Measurements from ENCODE around the gene ADGRL2.

Gene ADGRL2

GRCh38 chr1:81950037-81950436 lies 149.3 kb downstream of the ADGRL2 start:
- TF ChIP-seq POLR2A (IDR thresholded peaks at IDR 0.05; ENCODE audit: low read depth, low read length) (no peak), TAF1 (IDR thresholded peaks at IDR 0.05; ENCODE audit: low read depth, low read length) (no peak), POU2F2 (IDR thresholded peaks at IDR 0.05; ENCODE audit: low read depth, low read length) (no peak), SPI1 (IDR thresholded peaks at IDR 0.05; ENCODE audit: low read depth, low read length) (no peak), PAX5 (IDR thresholded peaks at IDR 0.05; ENCODE audit: insufficient read depth, low read length, severe bottlenecking) (no peak), POLR2AphosphoS5 (IDR thresholded peaks at IDR 0.05; ENCODE audit: low read depth, low read length) (no peak)
- no peak for FAIRE-seq
- no peak for DNase-seq (ENCODE audit: insufficient read length, low spot score)

- FAIRE-seq: no peak
- DNase-seq (ENCODE audit: insufficient read length, low spot score): no peak
- no peak for TF ChIP-seq POU2F2 (IDR thresholded peaks at IDR 0.05; ENCODE audit: low read depth, low read length)
- TF ChIP-seq POLR2AphosphoS5 (IDR thresholded peaks at IDR 0.05; ENCODE audit: low read depth, low read length): no peak
- no peak for TF ChIP-seq SPI1 (IDR thresholded peaks at IDR 0.05; ENCODE audit: low read depth, low read length)
- no peak for TF ChIP-seq TAF1 (IDR thresholded peaks at IDR 0.05; ENCODE audit: low read depth, low read length)
- TF ChIP-seq PAX5 (IDR thresholded peaks at IDR 0.05; ENCODE audit: insufficient read depth, low read length, severe bottlenecking): no peak
- no peak for TF ChIP-seq POLR2A (IDR thresholded peaks at IDR 0.05; ENCODE audit: low read depth, low read length)
Observed at GRCh38 chr1:81950591-81951244, 150.0 kb downstream of the ADGRL2 start.

- DNase-seq (ENCODE audit: insufficient read length, low spot score): no peak
- TF ChIP-seq PAX5 (IDR thresholded peaks at IDR 0.05; ENCODE audit: insufficient read depth, low read length, severe bottlenecking) (no peak), POLR2A (IDR thresholded peaks at IDR 0.05; ENCODE audit: low read depth, low read length) (no peak), POU2F2 (IDR thresholded peaks at IDR 0.05; ENCODE audit: low read depth, low read length) (no peak)
- no peak for FAIRE-seq
Observed at GRCh38 chr1:81954534-81955020, 153.8 kb downstream of the ADGRL2 start.

- FAIRE-seq (no peak), DNase-seq (ENCODE audit: insufficient read length, low spot score) (no peak)
- no peak for TF ChIP-seq PAX5 (IDR thresholded peaks at IDR 0.05; ENCODE audit: insufficient read depth, low read length, severe bottlenecking)
- no peak for TF ChIP-seq POLR2AphosphoS5 (IDR thresholded peaks at IDR 0.05; ENCODE audit: low read depth, low read length)
- no peak for TF ChIP-seq SPI1 (IDR thresholded peaks at IDR 0.05; ENCODE audit: low read depth, low read length)
- TF ChIP-seq POU2F2 (IDR thresholded peaks at IDR 0.05; ENCODE audit: low read depth, low read length): no peak
- TF ChIP-seq POLR2A (IDR thresholded peaks at IDR 0.05; ENCODE audit: low read depth, low read length): no peak
- no peak for TF ChIP-seq TAF1 (IDR thresholded peaks at IDR 0.05; ENCODE audit: low read depth, low read length)
Observed at GRCh38 chr1:81967951-81968350, 167.2 kb downstream of the ADGRL2 start.

GRCh38 chr1:81970416-81970815 lies 169.7 kb downstream of the ADGRL2 start:
- DNase-seq (ENCODE audit: insufficient read length, low spot score) (no peak), FAIRE-seq (no peak)
- TF ChIP-seq POU2F2 (IDR thresholded peaks at IDR 0.05; ENCODE audit: low read depth, low read length) (no peak), SPI1 (IDR thresholded peaks at IDR 0.05; ENCODE audit: low read depth, low read length) (no peak), TAF1 (IDR thresholded peaks at IDR 0.05; ENCODE audit: low read depth, low read length) (no peak), PAX5 (IDR thresholded peaks at IDR 0.05; ENCODE audit: insufficient read depth, low read length, severe bottlenecking) (no peak), POLR2AphosphoS5 (IDR thresholded peaks at IDR 0.05; ENCODE audit: low read depth, low read length) (no peak), POLR2A (IDR thresholded peaks at IDR 0.05; ENCODE audit: low read depth, low read length) (no peak)

GRCh38 chr1:81974222-81974841 lies 173.6 kb downstream of the ADGRL2 start:
- DNase-seq (ENCODE audit: insufficient read length, low spot score): no peak
- TF ChIP-seq TAF1 (IDR thresholded peaks at IDR 0.05; ENCODE audit: low read depth, low read length) (no peak), POU2F2 (IDR thresholded peaks at IDR 0.05; ENCODE audit: low read depth, low read length) (no peak), PAX5 (IDR thresholded peaks at IDR 0.05; ENCODE audit: insufficient read depth, low read length, severe bottlenecking) (no peak), POLR2A (IDR thresholded peaks at IDR 0.05; ENCODE audit: low read depth, low read length) (no peak), POLR2AphosphoS5 (IDR thresholded peaks at IDR 0.05; ENCODE audit: low read depth, low read length) (no peak), SPI1 (IDR thresholded peaks at IDR 0.05; ENCODE audit: low read depth, low read length) (no peak)
- no peak for FAIRE-seq

- DNase-seq (ENCODE audit: insufficient read length, low spot score) (no peak), FAIRE-seq (no peak)
- TF ChIP-seq SPI1 (IDR thresholded peaks at IDR 0.05; ENCODE audit: low read depth, low read length): no peak
- no peak for TF ChIP-seq TAF1 (IDR thresholded peaks at IDR 0.05; ENCODE audit: low read depth, low read length)
- no peak for TF ChIP-seq POLR2AphosphoS5 (IDR thresholded peaks at IDR 0.05; ENCODE audit: low read depth, low read length)
Observed at GRCh38 chr1:81974883-81975555, 174.3 kb downstream of the ADGRL2 start.

- FAIRE-seq: no peak
- TF ChIP-seq TAF1 (IDR thresholded peaks at IDR 0.05; ENCODE audit: low read depth, low read length) (no peak), PAX5 (IDR thresholded peaks at IDR 0.05; ENCODE audit: insufficient read depth, low read length, severe bottlenecking) (no peak)
- DNase-seq (ENCODE audit: insufficient read length, low spot score): no peak
Observed at GRCh38 chr1:81976539-81976938, 175.8 kb downstream of the ADGRL2 start.

GRCh38 chr1:81978945-81979344 lies 178.2 kb downstream of the ADGRL2 start:
- DNase-seq (ENCODE audit: insufficient read length, low spot score) (no peak), FAIRE-seq (no peak)
- TF ChIP-seq TAF1 (IDR thresholded peaks at IDR 0.05; ENCODE audit: low read depth, low read length) (no peak), POLR2AphosphoS5 (IDR thresholded peaks at IDR 0.05; ENCODE audit: low read depth, low read length) (no peak), POU2F2 (IDR thresholded peaks at IDR 0.05; ENCODE audit: low read depth, low read length) (no peak), PAX5 (IDR thresholded peaks at IDR 0.05; ENCODE audit: insufficient read depth, low read length, severe bottlenecking) (no peak), SPI1 (IDR thresholded peaks at IDR 0.05; ENCODE audit: low read depth, low read length) (no peak), POLR2A (IDR thresholded peaks at IDR 0.05; ENCODE audit: low read depth, low read length) (no peak)
